HEK293 (cell line): ENCODE measurements around the gene ANO2.

Experiments used
- CTCF ChIA-PET: fragments of 350-600 bp; formaldehyde crosslinking; extraction: SDS; loops from one replicate; lab custom pipeline; 2021; ENCODE audit warnings: antibody characterized with exemption; lab: Yijun Ruan, JAX
- POLR2A ChIA-PET: fragments of 300-600 bp; formaldehyde crosslinking; extraction: SDS; loops from one replicate; lab custom pipeline; 2020; ENCODE audit warnings: antibody characterized with exemption, inconsistent platforms; lab: Yijun Ruan, JAX
- H3K27ac ChIP-seq: fragments of 200-500 bp; sonication (Bioruptor generic); 2 replicates; pipeline ENCODE4 v1.5.1; 2014; ENCODE audit warnings: low read depth, low read length, control low read depth, inconsistent platforms; ENCODE audit errors: extremely low read depth
- H3K36me3 ChIP-seq, 2 experiments: fragments of 200-500 bp in 1 of 2; sonication (Bioruptor generic) in 1 of 2; 1 replicate in 1 of 2; 2 replicates in 1 of 2; pipeline ENCODE4 v1.5.1; 2014 to 2017; ENCODE audit warnings: inconsistent platforms in 2 of 2, low read length in 2 of 2; ENCODE audit not compliant: control insufficient read depth in 2 of 2, insufficient read depth in 1 of 2
- H3K4me1 ChIP-seq: fragments of 200-500 bp; sonication (Bioruptor generic); 2 replicates; pipeline ENCODE4 v1.5.1; 2014; ENCODE audit warnings: mild to moderate bottlenecking, low read length, inconsistent platforms; ENCODE audit not compliant: control insufficient read depth, insufficient read depth
- H3K4me3 ChIP-seq: 2 replicates; pipeline ENCODE4 v1.5.1; 2011; ENCODE audit warnings: low read depth, mild to moderate bottlenecking, control low read depth, low read length, moderate library complexity
- H3K9me3 ChIP-seq: fragments of 200-500 bp; sonication (Bioruptor generic); 2 replicates; pipeline ENCODE4 v1.5.1; 2014; ENCODE audit warnings: low read depth, low read length, inconsistent platforms; ENCODE audit not compliant: control insufficient read depth, insufficient read depth
- GFI1B ChIP-seq: fragments of 450-650 bp; formaldehyde crosslinking; IDR thresholded peaks from 2 replicates; pipeline ENCODE4 v1.5.1; 2016; ENCODE audit warnings: missing biosample characterization, missing genetic modification characterization
- GLI4 ChIP-seq: fragments of 450-650 bp; formaldehyde crosslinking; IDR thresholded peaks from 2 replicates; pipeline ENCODE4 v1.5.1; 2016; ENCODE audit warnings: missing biosample characterization, missing genetic modification characterization
- ZBTB17 ChIP-seq: fragments of 450-650 bp; formaldehyde crosslinking; IDR thresholded peaks from 2 replicates; pipeline ENCODE4 v1.5.1; 2016; ENCODE audit warnings: missing biosample characterization, missing genetic modification characterization
- ZNF112 ChIP-seq: fragments of 450-650 bp; formaldehyde crosslinking; IDR thresholded peaks from 2 replicates; pipeline ENCODE4 v1.5.0; 2017; ENCODE audit warnings: missing biosample characterization, missing genetic modification characterization
- ZNF202 ChIP-seq: fragments of 450-650 bp; formaldehyde crosslinking; IDR thresholded peaks from 2 replicates; pipeline ENCODE4 v1.5.1; 2016; ENCODE audit warnings: missing biosample characterization, missing genetic modification characterization, borderline replicate concordance
- ZNF280C ChIP-seq: fragments of 450-650 bp; formaldehyde crosslinking; IDR thresholded peaks from 2 replicates; pipeline ENCODE4 v1.5.1; 2016; ENCODE audit warnings: missing biosample characterization, missing genetic modification characterization
- ZNF292 ChIP-seq: fragments of 450-650 bp; formaldehyde crosslinking; IDR thresholded peaks from 2 replicates; pipeline ENCODE4 v1.5.1; 2016; ENCODE audit warnings: low read depth, missing biosample characterization, missing genetic modification characterization, borderline replicate concordance
- ZNF335 ChIP-seq: fragments of 450-650 bp; formaldehyde crosslinking; conservative IDR thresholded peaks from 2 replicates; pipeline ENCODE4 v1.5.1; 2016; ENCODE audit warnings: missing biosample characterization, missing genetic modification characterization
- ZNF416 ChIP-seq: fragments of 450-650 bp; formaldehyde crosslinking; IDR thresholded peaks from 2 replicates; pipeline ENCODE4 v1.5.1; 2016; ENCODE audit warnings: missing biosample characterization, missing genetic modification characterization
- ZNF571 ChIP-seq: fragments of 450-650 bp; formaldehyde crosslinking; IDR thresholded peaks from 2 replicates; pipeline ENCODE4 v1.5.0; 2017; ENCODE audit warnings: missing biosample characterization, missing genetic modification characterization
- ZNF600 ChIP-seq: fragments of 450-650 bp; formaldehyde crosslinking; IDR thresholded peaks from 2 replicates; pipeline ENCODE4 v1.5.1; 2016; ENCODE audit warnings: missing biosample characterization, missing genetic modification characterization
- ZNF629 ChIP-seq: fragments of 450-650 bp; formaldehyde crosslinking; IDR thresholded peaks from 2 replicates; pipeline ENCODE4 v1.5.1; 2017; ENCODE audit warnings: missing biosample characterization, missing genetic modification characterization
- ZNF837 ChIP-seq: fragments of 450-650 bp; formaldehyde crosslinking; IDR thresholded peaks from 2 replicates; pipeline ENCODE4 v1.5.1; 2016; ENCODE audit warnings: missing biosample characterization, missing genetic modification characterization
- ZSCAN30 ChIP-seq: fragments of 450-650 bp; IDR thresholded peaks from 2 replicates; pipeline ENCODE4 v1.5.1; 2018; ENCODE audit warnings: missing biosample characterization, mild to moderate bottlenecking, missing genetic modification characterization, moderate library complexity
- TF ChIP-seq, protein P1 (sequence below): fragments of 450-650 bp; formaldehyde crosslinking; IDR thresholded peaks from 2 replicates; pipeline ENCODE4 v1.5.1; 2016; ENCODE audit warnings: missing biosample characterization, missing genetic modification characterization
- TF ChIP-seq, protein P2 (sequence below): fragments of 450-650 bp; formaldehyde crosslinking; IDR thresholded peaks from 2 replicates; pipeline ENCODE4 v1.5.1; 2017; ENCODE audit warnings: missing biosample characterization, missing genetic modification characterization
- TF ChIP-seq, protein P3 (sequence below): fragments of 450-650 bp; formaldehyde crosslinking; conservative IDR thresholded peaks from 2 replicates; pipeline ENCODE4 v1.5.1; 2016; ENCODE audit warnings: low read depth, missing biosample characterization, missing genetic modification characterization
- TF ChIP-seq, protein P4 (sequence below): fragments of 450-650 bp; formaldehyde crosslinking; IDR thresholded peaks from 2 replicates; pipeline ENCODE4 v1.5.1; 2016; ENCODE audit warnings: missing biosample characterization, missing genetic modification characterization

Gene ANO2

GRCh38 chr12:5899675-5900074 is 45.4 kb downstream of the ANO2 start (continued):
- TF ChIP-seq, protein P1, sequence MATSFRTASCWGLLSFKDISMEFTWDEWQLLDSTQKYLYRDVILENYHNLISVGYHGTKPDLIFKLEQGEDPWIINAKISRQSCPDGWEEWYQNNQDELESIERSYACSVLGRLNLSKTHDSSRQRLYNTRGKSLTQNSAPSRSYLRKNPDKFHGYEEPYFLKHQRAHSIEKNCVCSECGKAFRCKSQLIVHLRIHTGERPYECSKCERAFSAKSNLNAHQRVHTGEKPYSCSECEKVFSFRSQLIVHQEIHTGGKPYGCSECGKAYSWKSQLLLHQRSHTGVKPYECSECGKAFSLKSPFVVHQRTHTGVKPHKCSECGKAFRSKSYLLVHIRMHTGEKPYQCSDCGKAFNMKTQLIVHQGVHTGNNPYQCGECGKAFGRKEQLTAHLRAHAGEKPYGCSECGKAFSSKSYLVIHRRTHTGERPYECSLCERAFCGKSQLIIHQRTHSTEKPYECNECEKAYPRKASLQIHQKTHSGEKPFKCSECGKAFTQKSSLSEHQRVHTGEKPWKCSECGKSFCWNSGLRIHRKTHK (tag by site-specific recombination) = no peak
- TF ChIP-seq, all 188 proteins: peak for 0

- Histone ChIP-seq H3K9me3 (no peaks in the 10 kb centered on the region), H3K4me3 (no peak overlapping the region), H3K27ac (no peak overlapping the region), H3K4me1 (no peaks in the 10 kb centered on the region), H3K36me3 (no peaks in the 10 kb centered on the region)
- ChIA-PET CTCF (interaction anchor here (0.6 to 1.1 kb wide), 6 partner anchors 24 to 154 kb away, joined by 3 to 5 read pairs (median 3); no protein-coding TSS in a partner anchor), POLR2A (interaction anchor here (0.6 kb wide), 1 partner anchor 1802 kb away, joined by 3 read pairs; no protein-coding TSS in a partner anchor)
- TF ChIP-seq ZBTB17 (tag by site-specific recombination) = no peak
- TF ChIP-seq ZNF292 (tag by site-specific recombination) = no peak
- TF ChIP-seq, protein P2, sequence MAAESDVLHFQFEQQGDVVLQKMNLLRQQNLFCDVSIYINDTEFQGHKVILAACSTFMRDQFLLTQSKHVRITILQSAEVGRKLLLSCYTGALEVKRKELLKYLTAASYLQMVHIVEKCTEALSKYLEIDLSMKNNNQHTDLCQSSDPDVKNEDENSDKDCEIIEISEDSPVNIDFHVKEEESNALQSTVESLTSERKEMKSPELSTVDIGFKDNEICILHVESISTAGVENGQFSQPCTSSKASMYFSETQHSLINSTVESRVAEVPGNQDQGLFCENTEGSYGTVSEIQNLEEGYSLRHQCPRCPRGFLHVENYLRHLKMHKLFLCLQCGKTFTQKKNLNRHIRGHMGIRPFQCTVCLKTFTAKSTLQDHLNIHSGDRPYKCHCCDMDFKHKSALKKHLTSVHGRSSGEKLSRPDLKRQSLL (tag by site-specific recombination) = no peak
- no peak for TF ChIP-seq ZNF335 (tag by site-specific recombination)
- TF ChIP-seq ZNF600 = no peak
- no peak for TF ChIP-seq ZNF280C
- TF ChIP-seq, protein P3, sequence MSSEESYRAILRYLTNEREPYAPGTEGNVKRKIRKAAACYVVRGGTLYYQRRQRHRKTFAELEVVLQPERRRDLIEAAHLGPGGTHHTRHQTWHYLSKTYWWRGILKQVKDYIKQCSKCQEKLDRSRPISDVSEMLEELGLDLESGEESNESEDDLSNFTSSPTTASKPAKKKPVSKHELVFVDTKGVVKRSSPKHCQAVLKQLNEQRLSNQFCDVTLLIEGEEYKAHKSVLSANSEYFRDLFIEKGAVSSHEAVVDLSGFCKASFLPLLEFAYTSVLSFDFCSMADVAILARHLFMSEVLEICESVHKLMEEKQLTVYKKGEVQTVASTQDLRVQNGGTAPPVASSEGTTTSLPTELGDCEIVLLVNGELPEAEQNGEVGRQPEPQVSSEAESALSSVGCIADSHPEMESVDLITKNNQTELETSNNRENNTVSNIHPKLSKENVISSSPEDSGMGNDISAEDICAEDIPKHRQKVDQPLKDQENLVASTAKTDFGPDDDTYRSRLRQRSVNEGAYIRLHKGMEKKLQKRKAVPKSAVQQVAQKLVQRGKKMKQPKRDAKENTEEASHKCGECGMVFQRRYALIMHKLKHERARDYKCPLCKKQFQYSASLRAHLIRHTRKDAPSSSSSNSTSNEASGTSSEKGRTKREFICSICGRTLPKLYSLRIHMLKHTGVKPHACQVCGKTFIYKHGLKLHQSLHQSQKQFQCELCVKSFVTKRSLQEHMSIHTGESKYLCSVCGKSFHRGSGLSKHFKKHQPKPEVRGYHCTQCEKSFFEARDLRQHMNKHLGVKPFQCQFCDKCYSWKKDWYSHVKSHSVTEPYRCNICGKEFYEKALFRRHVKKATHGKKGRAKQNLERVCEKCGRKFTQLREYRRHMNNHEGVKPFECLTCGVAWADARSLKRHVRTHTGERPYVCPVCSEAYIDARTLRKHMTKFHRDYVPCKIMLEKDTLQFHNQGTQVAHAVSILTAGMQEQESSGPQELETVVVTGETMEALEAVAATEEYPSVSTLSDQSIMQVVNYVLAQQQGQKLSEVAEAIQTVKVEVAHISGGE (tag by site-specific recombination) = no peak
- no peak for TF ChIP-seq ZSCAN30 (tag by site-specific recombination)
- TF ChIP-seq ZNF837 (tag by site-specific recombination) = no peak
- no peak for TF ChIP-seq GLI4 (tag by site-specific recombination)
- TF ChIP-seq, protein P4, sequence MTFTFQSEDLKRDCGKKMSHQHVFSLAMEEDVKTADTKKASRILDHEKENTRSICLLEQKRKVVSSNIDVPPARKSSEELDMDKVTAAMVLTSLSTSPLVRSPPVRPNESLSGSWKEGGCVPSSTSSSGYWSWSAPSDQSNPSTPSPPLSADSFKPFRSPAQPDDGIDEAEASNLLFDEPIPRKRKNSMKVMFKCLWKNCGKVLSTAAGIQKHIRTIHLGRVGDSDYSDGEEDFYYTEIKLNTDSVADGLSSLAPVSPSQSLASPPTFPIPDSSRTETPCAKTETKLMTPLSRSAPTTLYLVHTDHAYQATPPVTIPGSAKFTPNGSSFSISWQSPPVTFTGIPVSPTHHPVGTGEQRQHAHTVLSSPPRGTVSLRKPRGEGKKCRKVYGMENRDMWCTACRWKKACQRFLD = no peak
These were observed 46.2 kb downstream of the ANO2 start for GRCh38 chr12:5898874-5899273.

GRCh38 chr12:5889381-5890047 is 55.5 kb downstream of the ANO2 start:
- Histone ChIP-seq H3K27ac (no peak overlapping the region), H3K4me3 (no peak overlapping the region), H3K4me1 (no peaks in the 10 kb centered on the region), H3K9me3 (no peaks in the 10 kb centered on the region)
- no peak for TF ChIP-seq ZNF112
- TF ChIP-seq ZNF416 = no peak
- no peak for TF ChIP-seq ZNF571 (tag by site-specific recombination)
- TF ChIP-seq ZNF629 = no peak
- TF ChIP-seq GFI1B (tag by site-specific recombination) = no peak
- no peak for TF ChIP-seq ZNF202
- TF ChIP-seq, all 188 proteins: peak for 0
- ChIA-PET CTCF (no interaction called here), POLR2A (no interaction called here)
- H3K36me3 ChIP-seq = no peaks in the 10 kb centered on the region
